Esophagus mucosa (tissue), 1 donor: ENCODE results near the gene CLNS1A. TPM values are rescaled to one million over a fixed set of nuclear protein-coding genes. Genes with fewer than 3 reads are reported as not detected.

Experiments
- ATAC-seq: fragments of 200-7000 bp; cut with Tn5 transposase; one replicate; pipeline ENCODE4 v1.9.1; 2020
- total RNA-seq: library from RNA; stranded (reverse); gene quantifications from one replicate; pipeline ENCODE4 v1.2.4, GENCODE V29; 2023
- donor health status: DM: yes; HTN: yes; CAD: no.

Gene CLNS1A
- 106 TPM for total RNA-seq

GRCh38 chr11:77637345-77638165, at the start of gene CLNS1A:
Gene CLNS1A (minus strand): TSS chr11:77637794. CDS start chr11:77637714, 80 bp downstream.
- peak; percentile 94 for ATAC-seq

GRCh38 chr11:77687088-77687487, 49.5 kb upstream of the CLNS1A start:
- ATAC-seq: no peak

- ATAC-seq: no peak
Measured at GRCh38 chr11:77677138-77677537, 39.5 kb upstream of the CLNS1A start.

- no peak for ATAC-seq
Measured at GRCh38 chr11:77672264-77672663, 34.7 kb upstream of the CLNS1A start.

- ATAC-seq: no peak
Measured at GRCh38 chr11:77669848-77670511, 32.4 kb upstream of the CLNS1A start.

GRCh38 chr11:77668760-77669159, 31.2 kb upstream of the CLNS1A start:
- ATAC-seq: no peak

- no peak for ATAC-seq
Measured at GRCh38 chr11:77665240-77665965, 27.8 kb upstream of the CLNS1A start.

GRCh38 chr11:77661670-77662069, 24.1 kb upstream of the CLNS1A start:
- no peak for ATAC-seq

GRCh38 chr11:77660947-77661346, 23.4 kb upstream of the CLNS1A start:
- ATAC-seq: peak; percentile 28

GRCh38 chr11:77658213-77659013, 20.8 kb upstream of the CLNS1A start:
- ATAC-seq: no peak

- ATAC-seq: no peak
Measured at GRCh38 chr11:77656362-77656761, 18.8 kb upstream of the CLNS1A start.

- ATAC-seq: no peak
Measured at GRCh38 chr11:77654770-77655434, 17.3 kb upstream of the CLNS1A start.

GRCh38 chr11:77650123-77650522, 12.5 kb upstream of the CLNS1A start:
- ATAC-seq: no peak

GRCh38 chr11:77647654-77648305, 10.2 kb upstream of the CLNS1A start:
- no peak for ATAC-seq

- no peak for ATAC-seq
Measured at GRCh38 chr11:77644887-77645286, 7.3 kb upstream of the CLNS1A start.

- no peak for ATAC-seq
Measured at GRCh38 chr11:77642228-77642627, 4.6 kb upstream of the CLNS1A start.

GRCh38 chr11:77636731-77637344, 756 bp downstream of the CLNS1A start:
- no peak for ATAC-seq

GRCh38 chr11:77633926-77634325, 3.7 kb downstream of the CLNS1A start:
- peak; percentile 36 for ATAC-seq

- ATAC-seq: no peak
Measured at GRCh38 chr11:77630157-77630710, 7.4 kb downstream of the CLNS1A start.

GRCh38 chr11:77619576-77620198, 17.9 kb downstream of the CLNS1A start:
- ATAC-seq: peak; percentile 48
